Glutamatergic neuron (in vitro differentiated cells): ENCODE results near the gene ADGRL3. TPM values are rescaled to one million over a fixed set of nuclear protein-coding genes. Genes with fewer than 3 reads are reported as not detected.

ENCODE experiments used
- DNase-seq: peaks from one replicate; pipeline ENCODE4 v3.0.0; 2022
- H3K27ac Mint-ChIP-seq: one replicate; pipeline ENCODE4 v1.8.0; 2020; ENCODE audit warnings: mild to moderate bottlenecking, mixed read lengths, inconsistent platforms; ENCODE audit not compliant: unreplicated experiment
- H3K27me3 Mint-ChIP-seq: one replicate; pipeline ENCODE4 v1.8.0; 2020; ENCODE audit warnings: mild to moderate bottlenecking, moderate library complexity, mixed read lengths, inconsistent platforms; ENCODE audit not compliant: unreplicated experiment
- H3K36me3 Mint-ChIP-seq: one replicate; pipeline ENCODE4 v1.8.0; 2020; ENCODE audit warnings: mild to moderate bottlenecking, mixed read lengths, inconsistent platforms; ENCODE audit not compliant: unreplicated experiment
- H3K4me1 Mint-ChIP-seq: one replicate; pipeline ENCODE4 v1.8.0; 2020; ENCODE audit warnings: mild to moderate bottlenecking, low read depth, mixed read lengths, inconsistent platforms; ENCODE audit not compliant: unreplicated experiment
- H3K4me3 Mint-ChIP-seq: one replicate; pipeline ENCODE4 v1.8.0; 2020; ENCODE audit warnings: mild to moderate bottlenecking, mixed read lengths, inconsistent platforms; ENCODE audit not compliant: unreplicated experiment
- H3K9me3 Mint-ChIP-seq: one replicate; pipeline ENCODE4 v1.8.0; 2020; ENCODE audit warnings: mild to moderate bottlenecking, moderate library complexity, mixed read lengths, inconsistent platforms; ENCODE audit not compliant: unreplicated experiment
- total RNA-seq: library from RNA; stranded (reverse); fragmentation: NEBNext Ultra II Directional; extraction: Animal tissue kit (Norgen Biotek cat#: 25700); gene quantifications from one replicate; pipeline ENCODE4 v1.2.1, GENCODE V29; 2021; ENCODE audit not compliant: unreplicated experiment
- TF ChIP-seq, protein P1 (sequence below): fragments of 200-600 bp; sonication (generic); IDR thresholded peaks from one replicate; pipeline ENCODE4 v1.5.0; 2021; ENCODE audit not compliant: partially characterized antibody, unreplicated experiment

ADGRL3 gene
- total RNA-seq, 1 donor from 2014 or later: 193 TPM

DNA sequence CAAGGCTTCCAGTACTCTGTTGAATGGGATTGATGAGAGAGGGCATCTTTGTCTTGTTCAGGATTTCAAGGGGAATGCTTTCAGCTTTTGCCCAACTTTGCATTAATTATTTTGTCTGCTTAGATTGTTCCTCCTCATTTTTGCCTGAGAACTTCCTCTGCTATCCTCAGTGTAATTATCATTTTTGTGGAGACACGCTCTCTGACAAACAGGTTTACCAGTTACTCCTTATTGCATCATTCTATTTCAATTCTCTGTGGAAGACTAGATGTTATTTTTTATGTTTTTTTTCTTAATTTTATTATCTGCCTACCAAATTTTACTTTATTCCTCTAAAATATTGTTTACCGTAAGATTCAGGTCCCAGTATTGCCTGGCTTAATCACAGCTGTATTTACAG lies 349.2 kb downstream of the ADGRL3 start:
- Mint-ChIP-seq H3K4me3 (no peak overlapping the region), H3K36me3 (no peaks in the 10 kb centered on the region), H3K27me3 (no peaks in the 10 kb centered on the region), H3K27ac (no peak overlapping the region), H3K4me1 (no peaks in the 10 kb centered on the region), H3K9me3 (no peaks in the 10 kb centered on the region)
- TF ChIP-seq, protein P1, sequence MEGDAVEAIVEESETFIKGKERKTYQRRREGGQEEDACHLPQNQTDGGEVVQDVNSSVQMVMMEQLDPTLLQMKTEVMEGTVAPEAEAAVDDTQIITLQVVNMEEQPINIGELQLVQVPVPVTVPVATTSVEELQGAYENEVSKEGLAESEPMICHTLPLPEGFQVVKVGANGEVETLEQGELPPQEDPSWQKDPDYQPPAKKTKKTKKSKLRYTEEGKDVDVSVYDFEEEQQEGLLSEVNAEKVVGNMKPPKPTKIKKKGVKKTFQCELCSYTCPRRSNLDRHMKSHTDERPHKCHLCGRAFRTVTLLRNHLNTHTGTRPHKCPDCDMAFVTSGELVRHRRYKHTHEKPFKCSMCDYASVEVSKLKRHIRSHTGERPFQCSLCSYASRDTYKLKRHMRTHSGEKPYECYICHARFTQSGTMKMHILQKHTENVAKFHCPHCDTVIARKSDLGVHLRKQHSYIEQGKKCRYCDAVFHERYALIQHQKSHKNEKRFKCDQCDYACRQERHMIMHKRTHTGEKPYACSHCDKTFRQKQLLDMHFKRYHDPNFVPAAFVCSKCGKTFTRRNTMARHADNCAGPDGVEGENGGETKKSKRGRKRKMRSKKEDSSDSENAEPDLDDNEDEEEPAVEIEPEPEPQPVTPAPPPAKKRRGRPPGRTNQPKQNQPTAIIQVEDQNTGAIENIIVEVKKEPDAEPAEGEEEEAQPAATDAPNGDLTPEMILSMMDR: no peak
- DNase-seq: no peak

- TF ChIP-seq, protein P1: no peak
- no peak overlapping the region for H3K27ac Mint-ChIP-seq
- DNase-seq: no peak
- no peak overlapping the region for H3K4me3 Mint-ChIP-seq
- H3K9me3 Mint-ChIP-seq: peaks cover 1% of the 10 kb centered on the region
- H3K27me3 Mint-ChIP-seq: peaks cover 1% of the 10 kb centered on the region
- no peaks in the 10 kb centered on the region for H3K36me3 Mint-ChIP-seq
- peaks cover 16% of the 10 kb centered on the region for H3K4me1 Mint-ChIP-seq
Measured at GRCh38 chr4:61553557-61554125, 353.5 kb downstream of the ADGRL3 start.

GRCh38 chr4:61555789-61556188 lies 355.7 kb downstream of the ADGRL3 start:
- Mint-ChIP-seq H3K9me3 (peaks cover 1% of the 10 kb centered on the region), H3K4me3 (no peak overlapping the region), H3K27me3 (peaks cover 1% of the 10 kb centered on the region), H3K36me3 (no peaks in the 10 kb centered on the region), H3K27ac (no peak overlapping the region), H3K4me1 (peaks cover 19% of the 10 kb centered on the region)
- DNase-seq: no peak
- TF ChIP-seq, protein P1: no peak

DNA sequence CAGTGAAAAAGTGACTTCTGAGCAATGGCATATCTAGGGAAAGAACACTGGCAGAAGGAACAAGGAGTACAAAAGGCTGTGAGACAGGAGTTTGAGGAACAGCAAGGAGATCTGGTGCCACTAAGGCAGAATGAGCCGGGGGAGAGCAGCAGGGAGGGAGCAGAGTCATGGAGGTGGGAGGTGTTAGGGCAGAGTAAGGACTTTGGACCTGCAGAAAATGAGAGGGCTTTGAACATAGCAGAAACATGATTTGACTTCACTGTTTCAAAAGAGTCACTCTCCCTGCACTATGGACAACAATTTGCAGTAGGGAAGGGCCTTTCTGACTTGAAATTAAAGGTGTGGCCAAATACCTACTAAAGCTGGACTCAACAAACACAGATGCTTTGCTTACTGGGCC lies 356.2 kb downstream of the ADGRL3 start:
- H3K27ac Mint-ChIP-seq: no peak overlapping the region
- TF ChIP-seq, protein P1: no peak
- H3K9me3 Mint-ChIP-seq: peaks cover 1% of the 10 kb centered on the region
- no peak for DNase-seq
- H3K4me1 Mint-ChIP-seq: peaks cover 19% of the 10 kb centered on the region
- no peaks in the 10 kb centered on the region for H3K36me3 Mint-ChIP-seq
- peaks cover 1% of the 10 kb centered on the region for H3K27me3 Mint-ChIP-seq
- no peak overlapping the region for H3K4me3 Mint-ChIP-seq

DNA sequence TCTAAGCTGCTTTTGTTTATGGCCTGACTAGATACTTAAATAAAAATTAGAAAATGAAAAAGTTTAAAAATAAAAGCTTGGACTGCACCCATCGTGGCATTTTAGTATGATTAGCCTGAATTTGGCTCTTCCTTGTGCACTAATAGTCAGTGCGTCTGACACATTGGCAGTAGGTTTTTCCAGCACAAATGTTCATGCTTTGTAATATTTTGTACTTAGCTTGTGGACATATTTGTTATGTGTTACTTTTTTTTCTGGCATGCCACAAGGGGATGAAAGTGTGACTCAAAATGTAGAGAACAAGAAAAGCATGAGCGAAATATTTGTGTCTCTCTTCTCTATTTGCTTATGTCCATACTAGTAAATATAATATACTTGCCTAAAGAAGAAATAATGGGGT lies 359.3 kb downstream of the ADGRL3 start:
- no peak overlapping the region for H3K27ac Mint-ChIP-seq
- H3K36me3 Mint-ChIP-seq: peaks cover 9% of the 10 kb centered on the region
- H3K4me1 Mint-ChIP-seq: peaks cover 19% of the 10 kb centered on the region
- TF ChIP-seq, protein P1: no peak
- peaks cover 8% of the 10 kb centered on the region for H3K27me3 Mint-ChIP-seq
- H3K9me3 Mint-ChIP-seq: peaks cover 3% of the 10 kb centered on the region
- DNase-seq: no peak
- no peak overlapping the region for H3K4me3 Mint-ChIP-seq
